ENCODE results near the gene ANKHD1. TPM values are rescaled to one million over a fixed set of nuclear protein-coding genes. Genes with fewer than 3 reads are reported as not detected.
"Not testable (repeated sequence)": the region's sequence is repeated elsewhere in the genome, so short reads cannot be mapped to it uniquely, and the experiment has no call there.

ANKHD1 gene
- total and polyA plus RNA-seq, 4 donors = 33.2 to 116 (median 60.1) TPM

GRCh38 chr5:140424135-140424534 lies 22.5 kb downstream of the ANKHD1 start:
- H3K4me3 ChIP-seq (ENCODE audit: low read depth in 1 of 3, low read length in 3 of 3) = no peak overlapping the region
- no peaks in the 10 kb centered on the region for H3K36me3 ChIP-seq (ENCODE audit: control insufficient read depth in 4 of 4, insufficient read depth in 3 of 4, low read depth in 1 of 4, low read length in 3 of 4)
- WGBS = 71% methylated on average over 3 of the region's 3 CpGs
- H3K27me3 ChIP-seq (ENCODE audit: control insufficient read depth in 4 of 4, insufficient read depth in 4 of 4, low read length in 3 of 4) = no peaks in the 10 kb centered on the region
- no peak for TF ChIP-seq HNF4G (IDR thresholded peaks at IDR 0.05)
- no peak for TF ChIP-seq NR2F2 (IDR thresholded peaks at IDR 0.05)
- no peak for TF ChIP-seq HNF4A (conservative IDR thresholded peaks at IDR 0.05)
- TF ChIP-seq RXRA (IDR thresholded peaks at IDR 0.05) = no peak
- TF ChIP-seq MAX (IDR thresholded peaks at IDR 0.05) = no peak
- TF ChIP-seq EGR1 (IDR thresholded peaks at IDR 0.05; ENCODE audit: low read depth in 2 of 2) = no peak
- no peak for TF ChIP-seq CTCF (IDR thresholded peaks at IDR 0.05; ENCODE audit: low read depth, low read length, missing input control)
- TF ChIP-seq REST (IDR thresholded peaks at IDR 0.05) = no peak
- TF ChIP-seq JUND (IDR thresholded peaks at IDR 0.05) = no peak
- no peak for TF ChIP-seq TAF1 (conservative IDR thresholded peaks at IDR 0.05)
- TF ChIP-seq YY1 (IDR thresholded peaks at IDR 0.05) = no peak
- no peak for TF ChIP-seq ZBTB33 (IDR thresholded peaks at IDR 0.05)
- no peak for TF ChIP-seq GABPA (IDR thresholded peaks at IDR 0.05 in 1 of 2, conservative IDR thresholded peaks at IDR 0.05 in 1 of 2)
- no peak for TF ChIP-seq FOXA1 (IDR thresholded peaks at IDR 0.05)
- TF ChIP-seq RAD21 (IDR thresholded peaks at IDR 0.05) = no peak
- TF ChIP-seq ATF3 (IDR thresholded peaks at IDR 0.05) = no peak
- TF ChIP-seq SP1 (IDR thresholded peaks at IDR 0.05) = no peak
- TF ChIP-seq FOXA2 (IDR thresholded peaks at IDR 0.05) = no peak
- no peaks in the 10 kb centered on the region for H3K9me3 ChIP-seq (ENCODE audit: control insufficient read depth in 4 of 4, low read length in 3 of 4)
- peaks cover 5 to 22% (median 14%) of the 10 kb centered on the region in 4 donors for H3K4me1 ChIP-seq (ENCODE audit: control insufficient read depth in 4 of 4, insufficient read depth in 4 of 4, low read length in 3 of 4)
- no peak for DNase-seq (ENCODE audit: low spot score)
- H3K27ac ChIP-seq (ENCODE audit: low read depth in 1 of 2, low read length in 2 of 2) = no peak overlapping the region
- H3K9ac ChIP-seq (ENCODE audit: low read depth in 1 of 2, low read length in 2 of 2) = no peak overlapping the region

- not testable (repeated sequence) for H3K36me3 ChIP-seq (ENCODE audit: control insufficient read depth in 4 of 4, insufficient read depth in 3 of 4, low read depth in 1 of 4, low read length in 3 of 4); H3K9ac ChIP-seq (ENCODE audit: low read depth in 1 of 2, low read length in 2 of 2); DNase-seq (ENCODE audit: low spot score); H3K4me3 ChIP-seq (ENCODE audit: low read depth in 1 of 3, low read length in 3 of 3); H3K27ac ChIP-seq (ENCODE audit: low read depth in 1 of 2, low read length in 2 of 2); H3K9me3 ChIP-seq (ENCODE audit: control insufficient read depth in 4 of 4, low read length in 3 of 4); H3K27me3 ChIP-seq (ENCODE audit: control insufficient read depth in 4 of 4, insufficient read depth in 4 of 4, low read length in 3 of 4)
- H3K4me1 ChIP-seq (ENCODE audit: control insufficient read depth in 4 of 4, insufficient read depth in 4 of 4, low read length in 3 of 4) = peaks cover 5 to 22% (median 10%) of the 10 kb centered on the region in 4 donors
- 94% methylated on average over 22 of the region's 26 CpGs for WGBS
Observed at GRCh38 chr5:140427726-140428125, 26.1 kb downstream of the ANKHD1 start.
